Activated T-cell treated with anti-CD3 and anti-CD28 coated beads, Interleukin-2, amount 50 U/mL, for 4 hours (primary cell): ENCODE data around the gene HSPB6. TPM values are rescaled to one million over a fixed set of nuclear protein-coding genes. Genes with fewer than 3 reads are reported as not detected.

Experiments used
- total RNA-seq, 3 donors: library from RNA; stranded (reverse); gene quantifications; one replicate each; pipeline ENCODE4 v1.2.1, GENCODE V29; 2021

The HSPB6 gene
- total RNA-seq, 3 donors from 2014 or later, result 0.22 to 0.46 (median 0.37) TPM

Other genes with a start within 250 kb of the HSPB6 start
- 1 to 10 TPM in 1 of 3 donors, under 1 TPM in 2; 0.49 to 1.3 (median 0.95) TPM for gene DMKN, start 243.4 kb downstream of the HSPB6 start, total RNA-seq
- gene SBSN, start 228.7 kb downstream of the HSPB6 start, total RNA-seq, result not detected
- not detected for gene GAPDHS, start 223.6 kb downstream of the HSPB6 start, total RNA-seq
- gene TMEM147, start 211.4 kb downstream of the HSPB6 start, total RNA-seq, result 100 to 1,000 TPM; 111 to 148 (median 115) TPM
- not detected for gene ATP4A, start 193.4 kb downstream of the HSPB6 start, total RNA-seq
- not detected for gene PMIS2, start 170.9 kb downstream of the HSPB6 start, total RNA-seq
- 10 to 100 TPM; 39.2 to 48.1 (median 41.3) TPM for gene HAUS5, start 144.3 kb downstream of the HSPB6 start, total RNA-seq
- gene RBM42, start 128.0 kb downstream of the HSPB6 start, total RNA-seq, result 100 to 1,000 TPM; 136 to 153 (median 139) TPM
- gene ETV2, start 115.3 kb downstream of the HSPB6 start, total RNA-seq, result 1 to 10 TPM in 1 of 3 donors, under 1 TPM in 2; 0.16 to 1.2 (median 0.56) TPM
- gene COX6B1, start 108.7 kb downstream of the HSPB6 start, total RNA-seq, result 100 to 1,000 TPM; 462 to 480 (median 465) TPM
- gene UPK1A, start 90.5 kb downstream of the HSPB6 start, total RNA-seq, result under 1 TPM; 0.22 to 0.26 (median 0.23) TPM
- gene ZBTB32, start 52.5 kb downstream of the HSPB6 start, total RNA-seq, result 100 to 1,000 TPM in 2 of 3 donors, 10 to 100 TPM in 1; 90.8 to 136 (median 101) TPM
- gene KMT2B, start 39.0 kb downstream of the HSPB6 start, total RNA-seq, result 10 to 100 TPM; 64.1 to 74.8 (median 74.5) TPM
- 10 to 100 TPM; 24.0 to 32.7 (median 29.8) TPM for gene IGFLR1, start 14.6 kb downstream of the HSPB6 start, total RNA-seq
- 10 to 100 TPM; 18.9 to 25.2 (median 19.4) TPM for gene U2AF1L4, start 11.6 kb downstream of the HSPB6 start, total RNA-seq
- gene PSENEN, start 11.4 kb downstream of the HSPB6 start, total RNA-seq, result 10 to 100 TPM; 46.1 to 49.3 (median 47.9) TPM
- 1 to 10 TPM; 5.8 to 6.4 (median 6.4) TPM for gene LIN37, start 8.5 kb downstream of the HSPB6 start, total RNA-seq
- gene PROSER3, start 1.1 kb upstream of the HSPB6 start, total RNA-seq, result 10 to 100 TPM; 27.2 to 33.7 (median 27.3) TPM
- 1 to 10 TPM; 5.5 to 6.9 (median 6.2) TPM for gene ARHGAP33, start 18.5 kb upstream of the HSPB6 start, total RNA-seq
- not detected for gene PRODH2, start 55.8 kb upstream of the HSPB6 start, total RNA-seq
- under 1 TPM in 2 of 3 donors, not detected in 1; 0.13 to 0.16 TPM for gene NPHS1, start 95.5 kb upstream of the HSPB6 start, total RNA-seq
- under 1 TPM; 0.24 to 0.92 (median 0.86) TPM for gene KIRREL2, start 99.9 kb upstream of the HSPB6 start, total RNA-seq
- under 1 TPM in 2 of 3 donors, not detected in 1; 0.24 to 0.34 TPM for gene APLP1, start 111.5 kb upstream of the HSPB6 start, total RNA-seq
- 100 to 1,000 TPM; 138 to 149 (median 142) TPM for gene NFKBID, start 143.5 kb upstream of the HSPB6 start, total RNA-seq
- 10 to 100 TPM; 22.6 to 37.1 (median 24.0) TPM for gene HCST, start 145.5 kb upstream of the HSPB6 start, total RNA-seq
- gene TYROBP, start 151.3 kb upstream of the HSPB6 start, total RNA-seq, result under 1 TPM in 2 of 3 donors, not detected in 1; 0.52 to 0.69 TPM
- 10 to 100 TPM; 14.1 to 15.3 (median 14.4) TPM for gene LRFN3, start 179.3 kb upstream of the HSPB6 start, total RNA-seq
- 10 to 100 TPM; 27.3 to 29.7 (median 28.0) TPM for gene SDHAF1, start 238.2 kb upstream of the HSPB6 start, total RNA-seq